ENCODE results near the gene GRB10.

GRB10 gene

DNA sequence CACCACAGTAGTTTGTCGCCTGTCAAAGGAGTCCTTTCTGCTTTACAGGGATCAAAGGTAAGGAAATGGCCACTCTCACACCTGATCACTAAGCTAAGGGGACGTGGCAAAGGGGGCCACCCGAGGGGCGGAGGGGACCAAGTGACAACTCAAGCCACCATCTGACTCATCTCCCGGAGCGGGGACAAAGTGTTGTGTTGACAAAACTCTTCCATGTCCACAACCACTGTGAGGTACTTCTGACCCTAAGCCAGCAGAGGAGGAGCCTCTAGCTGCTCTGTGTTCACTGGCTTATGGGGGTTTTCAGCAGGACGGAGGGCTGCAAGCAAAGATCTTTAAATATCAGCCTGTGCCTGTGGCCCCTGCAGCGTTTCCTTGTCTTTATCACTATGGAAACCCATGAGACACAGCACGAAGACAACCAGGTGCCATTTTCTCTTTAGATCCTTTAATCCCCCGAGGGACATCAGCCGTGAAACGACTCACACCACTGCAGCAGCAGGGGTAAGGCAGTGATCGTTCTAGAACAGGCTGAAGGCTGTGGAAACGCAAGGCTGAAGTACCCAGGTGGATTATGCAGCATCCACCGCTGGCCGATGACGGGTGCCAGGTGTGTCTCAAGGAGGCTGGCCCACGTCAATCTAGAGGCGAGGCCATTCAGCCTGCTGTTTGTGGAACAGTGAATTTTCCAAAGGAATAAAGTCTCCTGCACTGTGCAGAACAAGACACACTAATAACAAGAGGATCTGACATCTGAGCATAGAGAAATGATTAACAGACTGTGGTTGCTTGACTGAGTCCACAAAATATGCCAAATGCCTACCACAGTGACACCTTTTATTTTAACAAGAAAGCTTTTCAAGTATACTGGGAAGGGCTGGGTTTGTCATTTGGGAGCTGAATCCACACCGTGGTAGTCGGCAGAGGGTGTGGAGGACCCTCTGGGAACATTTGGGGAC lies 190.9 kb downstream of the GRB10 start:
- peaks cover 19% of the 10 kb centered on the region for H3K9me3 Mint-ChIP-seq
- peaks cover 13% of the 10 kb centered on the region for H3K4me1 Mint-ChIP-seq
- H3K27me3 Mint-ChIP-seq (ENCODE audit: low read depth, poor library complexity), result no peaks in the 10 kb centered on the region
- TF ChIP-seq, protein P1, sequence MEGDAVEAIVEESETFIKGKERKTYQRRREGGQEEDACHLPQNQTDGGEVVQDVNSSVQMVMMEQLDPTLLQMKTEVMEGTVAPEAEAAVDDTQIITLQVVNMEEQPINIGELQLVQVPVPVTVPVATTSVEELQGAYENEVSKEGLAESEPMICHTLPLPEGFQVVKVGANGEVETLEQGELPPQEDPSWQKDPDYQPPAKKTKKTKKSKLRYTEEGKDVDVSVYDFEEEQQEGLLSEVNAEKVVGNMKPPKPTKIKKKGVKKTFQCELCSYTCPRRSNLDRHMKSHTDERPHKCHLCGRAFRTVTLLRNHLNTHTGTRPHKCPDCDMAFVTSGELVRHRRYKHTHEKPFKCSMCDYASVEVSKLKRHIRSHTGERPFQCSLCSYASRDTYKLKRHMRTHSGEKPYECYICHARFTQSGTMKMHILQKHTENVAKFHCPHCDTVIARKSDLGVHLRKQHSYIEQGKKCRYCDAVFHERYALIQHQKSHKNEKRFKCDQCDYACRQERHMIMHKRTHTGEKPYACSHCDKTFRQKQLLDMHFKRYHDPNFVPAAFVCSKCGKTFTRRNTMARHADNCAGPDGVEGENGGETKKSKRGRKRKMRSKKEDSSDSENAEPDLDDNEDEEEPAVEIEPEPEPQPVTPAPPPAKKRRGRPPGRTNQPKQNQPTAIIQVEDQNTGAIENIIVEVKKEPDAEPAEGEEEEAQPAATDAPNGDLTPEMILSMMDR (IDR thresholded peaks at IDR 0.05), result no peak
- peaks cover 77% of the 10 kb centered on the region for H3K36me3 Mint-ChIP-seq (ENCODE audit: low read depth)
- DNase-seq, result no peak
- H3K27ac Mint-ChIP-seq, result no peak overlapping the region
- no peak overlapping the region for H3K4me3 Mint-ChIP-seq

DNA sequence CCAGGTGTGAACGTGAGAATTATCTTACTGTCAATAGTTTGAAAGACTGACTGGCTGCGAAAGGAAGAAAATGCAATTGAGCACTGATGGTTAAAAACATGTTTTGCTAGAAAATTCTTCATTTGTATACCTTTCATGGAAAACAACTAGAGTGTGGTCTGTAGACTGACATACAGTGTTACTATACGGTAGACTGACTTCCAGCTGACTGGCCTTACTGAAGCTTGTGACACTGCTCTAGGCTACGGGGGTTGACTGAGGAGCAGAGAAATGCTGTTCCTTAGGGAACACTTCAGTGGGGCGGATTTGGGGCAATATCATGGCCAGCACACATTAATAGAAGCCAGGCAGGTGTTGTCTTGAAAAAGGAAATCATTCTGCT lies 191.6 kb downstream of the GRB10 start:
- Mint-ChIP-seq H3K36me3 (ENCODE audit: low read depth) (peaks cover 71% of the 10 kb centered on the region), H3K4me1 (peaks cover 13% of the 10 kb centered on the region), H3K27me3 (ENCODE audit: low read depth, poor library complexity) (no peaks in the 10 kb centered on the region), H3K4me3 (no peak overlapping the region), H3K27ac (no peak overlapping the region), H3K9me3 (peaks cover 22% of the 10 kb centered on the region)
- TF ChIP-seq, protein P1 (IDR thresholded peaks at IDR 0.05), result no peak
- no peak for DNase-seq

GRCh38 chr7:50590535-50590934 lies 192.2 kb downstream of the GRB10 start:
- no peaks in the 10 kb centered on the region for H3K27me3 Mint-ChIP-seq (ENCODE audit: low read depth, poor library complexity)
- peaks cover 23% of the 10 kb centered on the region for H3K9me3 Mint-ChIP-seq
- H3K27ac Mint-ChIP-seq, result peak overlapping the region; percentile 44
- no peak for DNase-seq
- TF ChIP-seq, protein P1 (IDR thresholded peaks at IDR 0.05), result no peak
- peaks cover 65% of the 10 kb centered on the region for H3K36me3 Mint-ChIP-seq (ENCODE audit: low read depth)
- peaks cover 13% of the 10 kb centered on the region for H3K4me1 Mint-ChIP-seq
- H3K4me3 Mint-ChIP-seq, result no peak overlapping the region

DNA sequence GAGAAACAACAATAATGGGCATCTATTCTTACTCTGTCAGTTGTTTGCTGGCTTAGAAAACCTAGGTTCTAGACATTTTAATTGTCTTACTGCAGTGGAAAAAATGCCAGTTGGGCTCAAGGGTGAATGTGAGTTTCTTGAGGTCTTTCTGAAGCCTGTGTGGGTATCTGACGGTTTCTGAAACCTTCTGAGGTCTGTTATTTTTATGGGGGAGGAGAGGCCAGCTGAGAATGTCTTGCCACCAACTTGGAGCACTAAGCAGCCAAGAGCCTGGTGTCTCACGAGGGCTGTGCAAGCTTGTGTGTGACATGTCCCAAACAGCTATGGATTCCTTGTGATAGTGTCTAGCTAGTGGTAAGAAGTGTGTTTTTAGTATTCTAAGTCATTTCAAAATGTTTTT lies 193.3 kb downstream of the GRB10 start:
- no peak for DNase-seq
- H3K4me3 Mint-ChIP-seq, result no peak overlapping the region
- H3K27me3 Mint-ChIP-seq (ENCODE audit: low read depth, poor library complexity), result no peaks in the 10 kb centered on the region
- TF ChIP-seq, protein P1 (IDR thresholded peaks at IDR 0.05), result no peak
- peaks cover 53% of the 10 kb centered on the region for H3K36me3 Mint-ChIP-seq (ENCODE audit: low read depth)
- H3K4me1 Mint-ChIP-seq, result peaks cover 13% of the 10 kb centered on the region
- peaks cover 33% of the 10 kb centered on the region for H3K9me3 Mint-ChIP-seq
- H3K27ac Mint-ChIP-seq, result no peak overlapping the region

DNA sequence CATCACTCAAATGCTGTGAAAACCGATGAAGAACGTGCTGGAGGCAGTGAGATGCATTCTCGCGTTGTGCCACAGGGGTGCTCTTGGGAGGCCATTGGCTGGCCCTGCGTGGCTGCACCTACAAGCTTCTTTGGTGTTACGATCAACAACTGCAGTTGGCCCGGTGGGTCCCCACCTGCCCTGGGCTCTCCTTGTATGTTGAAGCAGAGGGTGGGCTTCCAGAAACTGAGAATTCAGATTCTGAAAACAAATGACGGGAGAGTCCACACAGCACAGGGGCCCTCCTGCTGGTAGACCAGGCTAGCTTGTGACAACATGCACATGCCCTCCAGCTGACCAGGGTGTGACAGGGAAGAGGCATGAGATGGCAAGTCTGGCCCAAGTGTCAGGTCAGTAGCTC lies 193.8 kb downstream of the GRB10 start:
- H3K36me3 Mint-ChIP-seq (ENCODE audit: low read depth), result peaks cover 51% of the 10 kb centered on the region
- no peak for DNase-seq
- peaks cover 2% of the 10 kb centered on the region for H3K27me3 Mint-ChIP-seq (ENCODE audit: low read depth, poor library complexity)
- no peak overlapping the region for H3K27ac Mint-ChIP-seq
- H3K9me3 Mint-ChIP-seq, result peaks cover 36% of the 10 kb centered on the region
- TF ChIP-seq, protein P1 (IDR thresholded peaks at IDR 0.05), result no peak
- no peak overlapping the region for H3K4me3 Mint-ChIP-seq
- H3K4me1 Mint-ChIP-seq, result peaks cover 13% of the 10 kb centered on the region

DNA sequence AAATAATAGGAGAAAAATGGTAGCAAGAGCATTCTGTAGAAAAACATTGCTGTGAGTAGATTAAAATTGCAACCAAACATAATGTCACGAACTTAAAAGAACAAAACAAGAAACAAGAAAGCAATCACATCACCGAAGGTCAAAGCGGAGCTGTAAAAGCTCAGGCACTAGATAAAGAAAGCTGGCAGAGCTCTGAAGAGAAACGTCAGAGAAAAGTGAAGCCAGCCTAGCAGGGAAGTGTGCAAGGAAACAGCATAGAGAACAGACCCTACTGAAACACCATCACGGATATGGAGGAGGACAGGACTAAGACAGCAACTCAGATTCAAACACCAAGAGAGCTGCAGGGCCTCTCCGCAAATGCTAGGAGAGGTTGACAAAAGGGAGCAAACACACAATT lies 195.0 kb downstream of the GRB10 start:
- Mint-ChIP-seq H3K36me3 (ENCODE audit: low read depth) (peaks cover 39% of the 10 kb centered on the region), H3K4me3 (no peak overlapping the region), H3K27me3 (ENCODE audit: low read depth, poor library complexity) (peaks cover 5% of the 10 kb centered on the region), H3K4me1 (peaks cover 13% of the 10 kb centered on the region), H3K9me3 (peaks cover 48% of the 10 kb centered on the region), H3K27ac (no peak overlapping the region)
- DNase-seq, result no peak
- TF ChIP-seq, protein P1 (IDR thresholded peaks at IDR 0.05), result no peak

Measured in nephron progenitor cell (in vitro differentiated cells).